HCT116 (cell line): ENCODE results near the gene ZIC4. TPM values are rescaled to one million over a fixed set of nuclear protein-coding genes. Genes with fewer than 3 reads are reported as not detected.

Experiments
- ATAC-seq: fragments of 200-7000 bp; cut with Tn5 transposase; 2 replicates; pipeline ENCODE4 v1.9.1; 2020; ENCODE audit warnings: mild to moderate bottlenecking, moderate library complexity
- BruUV-seq: library from RNA; stranded (reverse); fragments of 400-500 nt; replicated peaks from 2 replicates; lab custom pipeline; 2021; lab: Mats Ljungman, UMichigan
- CTCF ChIA-PET: fragments of 300-600 bp; sonication (Branson Sonifier 250); formaldehyde crosslinking; loops from one replicate; lab custom pipeline; 2021; ENCODE audit warnings: antibody characterized with exemption; lab: Charles Lee
- POLR2A ChIA-PET: fragments of 300-600, 350-600 bp; sonication (Branson Sonifier 250); formaldehyde crosslinking; loops from one replicate; lab custom pipeline; 2021; ENCODE audit warnings: antibody characterized with exemption; lab: Charles Lee
- RAD21 ChIA-PET, 2 experiments: fragments of 300-600 bp; sonication (Branson Sonifier 250); formaldehyde crosslinking; loops; one replicate each; lab custom pipeline; 2023; ENCODE audit warnings: low total read pairs in 2 of 2; ENCODE audit not compliant: uncharacterized antibody in 2 of 2, unreplicated experiment in 2 of 2, low non-redundant PET in 1 of 2; lab: Charles Lee
- DNase-seq: peaks from one replicate; pipeline ENCODE4 v3.0.0-alpha.2; 2010; ENCODE audit warnings: low read depth, low spot score
- H2AFZ ChIP-seq: fragments of 200-600 bp; shearing (Covaris generic), sonication (generic); 2 replicates; pipeline ENCODE4 v1.6.1; 2017; ENCODE audit warnings: low read depth, mixed run types, mixed read lengths, antibody characterized with exemption, low read length; ENCODE audit not compliant: poor library complexity, severe bottlenecking
- H3K27ac ChIP-seq: 2 replicates; pipeline ENCODE4 v1.5.1; 2012; ENCODE audit warnings: low read depth, low read length
- H3K27me3 ChIP-seq: fragments of 200-600 bp; sonication (generic); 2 replicates; pipeline ENCODE4 v1.6.1; 2016; ENCODE audit warnings: mixed run types, low read length, mixed read lengths; ENCODE audit not compliant: insufficient read depth
- H3K36me3 ChIP-seq, 2 experiments: fragments of 200-500 bp in 1 of 2; fragments of 200-600 bp in 1 of 2; sonication (Bioruptor generic) in 1 of 2; sonication (generic) in 1 of 2; 2 replicates each; pipeline versions ENCODE4 v1.5.1 to v1.6.1; 2014 to 2016; ENCODE audit warnings: low read length in 2 of 2, inconsistent platforms in 1 of 2, mixed read lengths in 1 of 2, mixed run types in 1 of 2; ENCODE audit not compliant: insufficient read depth in 2 of 2, control insufficient read depth in 1 of 2
- H3K4me1 ChIP-seq, 2 experiments: fragments of 200-600 bp in 1 of 2; sonication (generic) in 1 of 2; 2 replicates each; pipeline versions ENCODE4 v1.5.1 to v1.6.1; 2012 to 2017; ENCODE audit warnings: low read length in 2 of 2, inconsistent platforms in 1 of 2, mild to moderate bottlenecking in 1 of 2, mixed read lengths in 1 of 2, mixed run types in 1 of 2, moderate library complexity in 1 of 2; ENCODE audit not compliant: insufficient read depth in 2 of 2, control insufficient read depth in 1 of 2
- H3K4me2 ChIP-seq: fragments of 200-600 bp; sonication (generic); 2 replicates; pipeline ENCODE4 v1.6.1; 2017; ENCODE audit warnings: mixed run types, low read length, mixed read lengths
- H3K4me3 ChIP-seq, 2 experiments: fragments of 200-600 bp in 1 of 2; sonication (generic) in 1 of 2; replicated peaks in 1 of 2; 2 replicates each; pipeline ENCODE4 v1.5.1; 2011 to 2016; ENCODE audit warnings: low read length in 2 of 2, control low read depth in 1 of 2, low read depth in 1 of 2, mild to moderate bottlenecking in 1 of 2, mixed read lengths in 1 of 2, mixed run types in 1 of 2
- H3K79me2 ChIP-seq: fragments of 200-600 bp; sonication (generic); 2 replicates; pipeline ENCODE4 v1.6.1; 2017; ENCODE audit warnings: mild to moderate bottlenecking, mixed run types, low read length, moderate library complexity, mixed read lengths; ENCODE audit not compliant: insufficient read depth
- H3K9ac ChIP-seq: fragments of 200-600 bp; sonication (generic); 2 replicates; pipeline ENCODE4 v1.6.1; 2016; ENCODE audit warnings: low read length, mixed read lengths
- H3K9me2 ChIP-seq: fragments of 200-600 bp; sonication (generic), shearing (Covaris generic); 2 replicates; pipeline ENCODE4 v1.6.1; 2017; ENCODE audit warnings: mixed run types, mild to moderate bottlenecking, moderate library complexity; ENCODE audit not compliant: insufficient read depth
- H3K9me3 ChIP-seq, 2 experiments: fragments of 200-500 bp in 1 of 2; fragments of 200-600 bp in 1 of 2; sonication (Bioruptor generic) in 1 of 2; sonication (generic) in 1 of 2; 2 replicates each; pipeline ENCODE4 v1.6.1; 2014 to 2017; ENCODE audit warnings: low read length in 2 of 2, mixed read lengths in 2 of 2, inconsistent platforms in 1 of 2, low read depth in 1 of 2, mild to moderate bottlenecking in 1 of 2, mixed run types in 1 of 2, moderate library complexity in 1 of 2; ENCODE audit not compliant: control insufficient read depth in 1 of 2, insufficient read depth in 1 of 2
- H4K20me1 ChIP-seq: fragments of 200-600 bp; sonication (generic), shearing (Covaris generic); 2 replicates; pipeline ENCODE4 v1.6.1; 2017; ENCODE audit warnings: mixed run types, mild to moderate bottlenecking, moderate library complexity; ENCODE audit not compliant: insufficient read depth
- ATF3 ChIP-seq: IDR thresholded peaks from 2 replicates; pipeline ENCODE4 v1.6.1; 2012
- CEBPB ChIP-seq: IDR thresholded peaks from 2 replicates; pipeline ENCODE4 v1.6.1; 2012; ENCODE audit warnings: low read depth
- CTCF ChIP-seq, 3 experiments: fragments of 200-600 bp in 1 of 3; sonication (generic) in 1 of 3; IDR thresholded peaks in 2 of 3; conservative IDR thresholded peaks in 1 of 3; 2 replicates each; pipeline ENCODE4 v1.5.1; 2012 to 2017; ENCODE audit warnings: low read depth in 2 of 3, low read length in 2 of 3, antibody characterized with exemption in 1 of 3, borderline replicate concordance in 1 of 3, control low read depth in 1 of 3, mild to moderate bottlenecking in 1 of 3, mixed read lengths in 1 of 3, mixed run types in 1 of 3, moderate library complexity in 1 of 3; ENCODE audit not compliant: insufficient read depth in 1 of 3
- EGR1 ChIP-seq: IDR thresholded peaks from 2 replicates; pipeline ENCODE4 v1.6.1; 2012; ENCODE audit warnings: low read depth
- ELF1 ChIP-seq: IDR thresholded peaks from 2 replicates; pipeline ENCODE4 v1.6.1; 2012; ENCODE audit warnings: low read depth, borderline replicate concordance
- EZH2 ChIP-seq: fragments of 200-600 bp; sonication (generic); IDR thresholded peaks from 2 replicates; pipeline ENCODE4 v1.6.1; 2017; ENCODE audit warnings: antibody characterized with exemption, mixed run types
- EZH2phosphoT487 ChIP-seq: fragments of 200-600 bp; IDR thresholded peaks from 2 replicates; pipeline ENCODE4 v1.6.1; 2018; ENCODE audit warnings: antibody characterized with exemption, borderline replicate concordance
- FOSL1 ChIP-seq: IDR thresholded peaks from 2 replicates; pipeline ENCODE4 v1.6.1; 2012; ENCODE audit warnings: low read depth
- JUND ChIP-seq: IDR thresholded peaks from 2 replicates; pipeline ENCODE4 v1.6.1; 2012
- POLR2A ChIP-seq: IDR thresholded peaks from 2 replicates; pipeline ENCODE4 v1.7.0; 2011; ENCODE audit warnings: borderline replicate concordance; ENCODE audit not compliant: insufficient read depth, insufficient read length; ENCODE audit errors: extremely low read depth
- POLR2AphosphoS5 ChIP-seq: IDR thresholded peaks from 2 replicates; pipeline ENCODE4 v1.6.1; 2011; ENCODE audit warnings: mild to moderate bottlenecking, low read depth, low read length, moderate library complexity
- RAD21 ChIP-seq: IDR thresholded peaks from 2 replicates; pipeline ENCODE4 v1.6.1; 2012; ENCODE audit warnings: low read depth, mild to moderate bottlenecking
- REST ChIP-seq: IDR thresholded peaks from 2 replicates; pipeline ENCODE4 v1.6.1; 2012; ENCODE audit warnings: low read depth
- SP1 ChIP-seq: IDR thresholded peaks from 2 replicates; pipeline ENCODE4 v1.6.1; 2012; ENCODE audit warnings: low read depth
- SRF ChIP-seq: IDR thresholded peaks from 2 replicates; pipeline ENCODE4 v1.6.1; 2012; ENCODE audit warnings: low read depth
- YY1 ChIP-seq: IDR thresholded peaks from 2 replicates; pipeline ENCODE4 v1.6.1; 2011; ENCODE audit warnings: low read length, low read depth, moderate library complexity, mild to moderate bottlenecking; ENCODE audit not compliant: insufficient replicate concordance; ENCODE audit errors: extremely low read depth
- ZBTB33 ChIP-seq: IDR thresholded peaks from 2 replicates; pipeline ENCODE4 v1.6.1; 2011; ENCODE audit warnings: mild to moderate bottlenecking, low read length, moderate library complexity; ENCODE audit not compliant: insufficient replicate concordance; ENCODE audit errors: extremely low read depth
- ZFX ChIP-seq: fragments of 450-650 bp; IDR thresholded peaks from 2 replicates; pipeline ENCODE4 v1.6.1; 2017
- intact Hi-C: fragments of 100-400 bp; cut with micrococcal nuclease; formaldehyde crosslinking; loops from 2 replicates; pipeline ENCODE4 v1.10.0; 2022
- total RNA-seq: library from RNA; stranded (reverse); gene quantifications from one replicate; pipeline ENCODE4 v1.2.1, GENCODE V29; 2021; ENCODE audit not compliant: unreplicated experiment

The ZIC4 gene
- total RNA-seq, 1 experiment from 2014 or later: not detected

GRCh38 chr3:147385059-147386012 lies 21.0 kb downstream of the ZIC4 start:
- no peak for TF ChIP-seq POLR2AphosphoS5
- TF ChIP-seq EZH2phosphoT487: no peak
- TF ChIP-seq ZFX: no peak
- TF ChIP-seq EZH2: no peak
- TF ChIP-seq SRF: no peak
- no peak for TF ChIP-seq ELF1
- no peak for TF ChIP-seq JUND
- no peak for TF ChIP-seq RAD21
- no peak for TF ChIP-seq CEBPB
- TF ChIP-seq CTCF (IDR thresholded peaks at IDR 0.05 in 2 of 3, conservative IDR thresholded peaks at IDR 0.05 in 1 of 3; ENCODE audit: borderline replicate concordance in 1 of 3, insufficient read depth in 1 of 3, low read depth in 2 of 3, low read length in 2 of 3): no peak
- no peak for TF ChIP-seq EGR1
- no peak for TF ChIP-seq SP1
- no peak for TF ChIP-seq REST
- TF ChIP-seq POLR2A: no peak
- no peak for TF ChIP-seq ZBTB33
- TF ChIP-seq YY1: no peak
- TF ChIP-seq FOSL1: no peak
- no peak for TF ChIP-seq ATF3
- intact Hi-C loops: no loop called here
- CTCF ChIA-PET: no interaction called here
- H3K4me2 ChIP-seq: no peak overlapping the region
- no peaks in the 10 kb centered on the region for H3K27me3 ChIP-seq
- H3K9ac ChIP-seq: no peak overlapping the region
- RAD21 ChIA-PET: no interaction called here
- H3K4me3 ChIP-seq: no peak overlapping the region
- H3K4me1 ChIP-seq: no peaks in the 10 kb centered on the region
- POLR2A ChIA-PET: no interaction called here
- H3K9me2 ChIP-seq: no peaks in the 10 kb centered on the region
- no peaks in the 10 kb centered on the region for H3K36me3 ChIP-seq
- H3K9me3 ChIP-seq: no peaks in the 10 kb centered on the region
- no peak overlapping the region for H3K27ac ChIP-seq
- no TSS peak for BruUV-seq
- DNase-seq (no peak), ATAC-seq (no peak)
- H4K20me1 ChIP-seq: no peaks in the 10 kb centered on the region
- H2AFZ ChIP-seq: no peak overlapping the region
- no peaks in the 10 kb centered on the region for H3K79me2 ChIP-seq
